Endothelial cell of umbilical vein (primary cell): ENCODE data around the gene PATE3. TPM values are rescaled to one million over a fixed set of nuclear protein-coding genes. Genes with fewer than 3 reads are reported as not detected.

Experiments
- BruUV-seq: library from RNA; stranded (reverse); fragments of 400-500 nt; replicated peaks from 2 replicates; lab custom pipeline; 2021; lab: Mats Ljungman, UMichigan
- CTCF ChIA-PET: fragments of 300-600, 350-600 bp; sonication (Branson Sonifier 250); formaldehyde crosslinking; loops from one replicate; lab custom pipeline; 2021; ENCODE audit warnings: antibody characterized with exemption, inconsistent platforms; lab: Charles Lee
- POLR2A ChIA-PET: fragments of 300-600, 350-600 bp; sonication (Branson Sonifier 250); formaldehyde crosslinking; loops from one replicate; lab custom pipeline; 2021; ENCODE audit warnings: antibody characterized with exemption, inconsistent platforms; lab: Charles Lee
- DNase-seq: peaks from one replicate; pipeline ENCODE4 v3.0.0-alpha.2; 2011; ENCODE audit warnings: low read depth, low spot score
- FAIRE-seq: peaks from 2 replicates; lab custom pipeline; 2011; peaks lifted over from hg19 to GRCh38; lab: Jason Lieb, UNC
- H2AFZ ChIP-seq: 2 replicates; pipeline ENCODE4 v1.6.0; 2012; ENCODE audit warnings: low read depth, low read length, control low read depth, inconsistent platforms
- H3K27ac ChIP-seq: 2 replicates; pipeline ENCODE4 v1.5.1; 2011; ENCODE audit warnings: low read depth, mild to moderate bottlenecking, control low read depth, low read length, moderate library complexity; ENCODE audit not compliant: insufficient read depth
- H3K27me3 ChIP-seq, 2 experiments: 2 replicates each; pipeline versions ENCODE4 v1.6.0 to v1.6.1; 2011; ENCODE audit warnings: low read length in 2 of 2, mixed read lengths in 1 of 2; ENCODE audit not compliant: control insufficient read depth in 2 of 2, insufficient read depth in 2 of 2
- H3K36me3 ChIP-seq, 2 experiments: 2 replicates in 1 of 2; 3 replicates in 1 of 2; pipeline ENCODE4 v1.5.1; 2011; ENCODE audit warnings: low read length in 2 of 2, mild to moderate bottlenecking in 1 of 2, moderate library complexity in 1 of 2; ENCODE audit not compliant: control insufficient read depth in 2 of 2, insufficient read depth in 2 of 2; ENCODE audit errors: extremely low read depth in 1 of 2
- H3K4me1 ChIP-seq: 3 replicates; pipeline ENCODE4 v1.5.1; 2011; ENCODE audit warnings: mild to moderate bottlenecking, low read length; ENCODE audit not compliant: control insufficient read depth, insufficient read depth; ENCODE audit errors: extremely low read depth
- H3K4me2 ChIP-seq: 2 replicates; pipeline ENCODE4 v1.6.1; 2011; ENCODE audit warnings: low read length, control low read depth, mixed read lengths; ENCODE audit not compliant: insufficient read depth
- H3K4me3 ChIP-seq, 3 experiments: fragments of 200-600 bp in 1 of 3; sonication (generic), shearing (Covaris generic) in 1 of 3; replicated peaks in 1 of 3; 2 replicates each; pipeline ENCODE4 v1.5.1; 2011 to 2016; ENCODE audit warnings: control low read depth in 3 of 3, low read length in 3 of 3, mild to moderate bottlenecking in 2 of 3, inconsistent platforms in 1 of 3, low read depth in 1 of 3, moderate library complexity in 1 of 3; ENCODE audit not compliant: insufficient read depth in 1 of 3
- H3K79me2 ChIP-seq: 2 replicates; pipeline ENCODE4 v1.6.0; 2012; ENCODE audit warnings: low read length, inconsistent platforms; ENCODE audit not compliant: control insufficient read depth, insufficient read depth
- H3K9ac ChIP-seq: replicated peaks from 2 replicates; pipeline ENCODE3; 2011; ENCODE audit warnings: low read length, control low read depth; ENCODE audit not compliant: insufficient read depth; ENCODE audit errors: extremely low read depth
- H3K9me1 ChIP-seq: replicated peaks from 3 replicates; pipeline ENCODE4 v1.6.0; 2011; ENCODE audit warnings: mild to moderate bottlenecking, low read length; ENCODE audit not compliant: control insufficient read depth, insufficient read depth; ENCODE audit errors: extremely low read depth
- H3K9me3 ChIP-seq: replicated peaks from 2 replicates; pipeline ENCODE4 v1.5.1; 2012; ENCODE audit warnings: low read length, inconsistent platforms; ENCODE audit not compliant: control insufficient read depth, insufficient read depth
- H4K20me1 ChIP-seq: replicated peaks from 2 replicates; pipeline ENCODE3; 2011; ENCODE audit warnings: mild to moderate bottlenecking, low read length; ENCODE audit not compliant: control insufficient read depth, insufficient read depth; ENCODE audit errors: extremely low read depth
- FOS ChIP-seq: IDR thresholded peaks from 2 replicates; pipeline ENCODE4 v1.6.1; 2011; ENCODE audit warnings: mild to moderate bottlenecking, low read length, moderate library complexity, borderline replicate concordance; ENCODE audit not compliant: insufficient read depth
- GATA2 ChIP-seq: IDR thresholded peaks from 2 replicates; pipeline ENCODE4 v1.7.0; 2011; ENCODE audit warnings: low read depth, mild to moderate bottlenecking, moderate library complexity, mixed read lengths, low read length; ENCODE audit not compliant: insufficient read length, insufficient read depth
- POLR2A ChIP-seq: IDR thresholded peaks from 2 replicates; pipeline ENCODE4 v1.6.1; 2012; ENCODE audit warnings: low read depth, mild to moderate bottlenecking, control low read depth, low read length
- POLR2AphosphoS5 ChIP-seq: IDR thresholded peaks from 2 replicates; pipeline ENCODE4 v1.6.1; 2012; ENCODE audit warnings: low read depth, mild to moderate bottlenecking, control low read depth, low read length, moderate library complexity; ENCODE audit not compliant: insufficient read depth
- dilution Hi-C: fragments of 300-500 bp; cut with MboI; formaldehyde crosslinking; loops from one replicate; pipeline ENCODE4 v1.15.0; 2019; ENCODE audit warnings: low sequenced_read_pairs; ENCODE audit not compliant: extremely low pct_ligation_motif_present
- intact Hi-C: fragments of 100-400 bp; cut with micrococcal nuclease; formaldehyde crosslinking; loops from one replicate; pipeline ENCODE4 v1.10.0; 2022
- polyA plus RNA-seq, 4 experiments: library from polyadenylated mRNA; depleted of rRNA in 3 of 4; stranded (reverse) in 3 of 4; unstranded in 1 of 4; fragments of >200 nt; gene quantifications; 2 replicates each; pipeline versions ENCODE4 v1.2.1 to v1.2.3, GENCODE V29; 2011 to 2012; ENCODE audit warnings: missing spikeins in 1 of 4
- total RNA-seq: library from RNA; stranded (reverse); gene quantifications from 2 replicates; pipeline ENCODE4 v1.2.3, GENCODE V29; 2021
- TF ChIP-seq, protein P1 (sequence below), 2 donors: IDR thresholded peaks; 1 replicate in 1 of 2; 2 replicates in 1 of 2; pipeline ENCODE4 v1.5.1; 2011; ENCODE audit warnings: low read length in 2 of 2, mild to moderate bottlenecking in 2 of 2, moderate library complexity in 2 of 2, control low read depth in 1 of 2, inconsistent platforms in 1 of 2, low read depth in 1 of 2; ENCODE audit not compliant: insufficient read depth in 1 of 2; ENCODE audit errors: extremely low read depth in 1 of 2
- TF ChIP-seq, protein P2 (sequence below): IDR thresholded peaks from 2 replicates; pipeline ENCODE4 v1.6.1; 2011; ENCODE audit not compliant: insufficient read depth, insufficient read length

Gene PATE3
- total and polyA plus RNA-seq, 2 donors (not counting 3 experiments of a cell fraction or from before 2014, with no cell fraction given): not detected

DNA sequence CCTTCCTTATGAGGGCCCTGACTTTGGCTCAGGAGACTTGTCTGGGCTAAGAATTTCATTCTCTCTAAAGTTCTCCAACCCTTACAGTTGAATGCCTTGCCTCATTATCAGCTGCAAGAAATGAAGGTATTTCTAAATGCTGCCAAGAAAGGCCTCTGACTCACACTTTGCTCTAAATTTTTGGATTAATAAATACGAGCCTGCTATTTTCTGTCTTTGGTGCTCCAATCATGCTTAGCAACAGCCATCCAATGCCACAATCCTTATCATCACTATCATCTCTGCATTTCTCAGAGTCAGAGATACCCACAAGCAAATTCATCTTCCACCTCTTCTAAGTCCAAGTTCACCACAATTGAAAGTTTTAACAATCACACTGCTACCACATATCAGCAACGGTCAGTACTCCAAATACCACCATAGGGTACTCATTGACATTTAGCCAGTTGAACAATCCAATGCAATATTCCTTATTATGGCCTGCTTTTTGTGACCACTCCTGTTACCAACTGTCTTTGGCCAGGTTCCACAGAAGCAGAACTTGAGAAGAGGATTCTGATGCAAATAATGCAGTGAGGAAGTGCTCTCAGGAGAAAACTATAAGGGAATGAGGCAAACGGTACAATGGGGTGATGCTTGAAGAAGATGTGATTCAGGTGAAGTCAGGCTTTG, 15.0 kb upstream of the PATE3 start:
- no peak for FAIRE-seq

More for the DNA sequence above, 15.0 kb upstream of the PATE3 start:
- Histone ChIP-seq H3K4me3 (no peak overlapping the region), H3K4me2 (no peak overlapping the region), H4K20me1 (no peaks in the 10 kb centered on the region), H3K36me3 (no peaks in the 10 kb centered on the region), H2AFZ (no peak overlapping the region), H3K27ac (no peak overlapping the region), H3K79me2 (no peaks in the 10 kb centered on the region), H3K9me3 (no peaks in the 10 kb centered on the region), H3K4me1 (peaks cover 10% of the 10 kb centered on the region), H3K9me1 (no peaks in the 10 kb centered on the region), H3K9ac (no peak overlapping the region), H3K27me3 (peaks cover 0 to 7% of the 10 kb centered on the region in 2 experiments)
- intact Hi-C loops (no loop called here), dilution Hi-C loops (no loop called here)
- BruUV-seq: no TSS peak
- no peak for DNase-seq
- POLR2A ChIA-PET: no interaction called here
- CTCF ChIA-PET: interaction anchor here (1.0 kb wide), 1 partner anchor 102 kb away, joined by 3 read pairs; no protein-coding TSS in a partner anchor
- no peak for TF ChIP-seq GATA2
- no peak for TF ChIP-seq POLR2AphosphoS5
- TF ChIP-seq FOS: peak; percentile 41
- no peak for TF ChIP-seq POLR2A
- TF ChIP-seq, protein P1, sequence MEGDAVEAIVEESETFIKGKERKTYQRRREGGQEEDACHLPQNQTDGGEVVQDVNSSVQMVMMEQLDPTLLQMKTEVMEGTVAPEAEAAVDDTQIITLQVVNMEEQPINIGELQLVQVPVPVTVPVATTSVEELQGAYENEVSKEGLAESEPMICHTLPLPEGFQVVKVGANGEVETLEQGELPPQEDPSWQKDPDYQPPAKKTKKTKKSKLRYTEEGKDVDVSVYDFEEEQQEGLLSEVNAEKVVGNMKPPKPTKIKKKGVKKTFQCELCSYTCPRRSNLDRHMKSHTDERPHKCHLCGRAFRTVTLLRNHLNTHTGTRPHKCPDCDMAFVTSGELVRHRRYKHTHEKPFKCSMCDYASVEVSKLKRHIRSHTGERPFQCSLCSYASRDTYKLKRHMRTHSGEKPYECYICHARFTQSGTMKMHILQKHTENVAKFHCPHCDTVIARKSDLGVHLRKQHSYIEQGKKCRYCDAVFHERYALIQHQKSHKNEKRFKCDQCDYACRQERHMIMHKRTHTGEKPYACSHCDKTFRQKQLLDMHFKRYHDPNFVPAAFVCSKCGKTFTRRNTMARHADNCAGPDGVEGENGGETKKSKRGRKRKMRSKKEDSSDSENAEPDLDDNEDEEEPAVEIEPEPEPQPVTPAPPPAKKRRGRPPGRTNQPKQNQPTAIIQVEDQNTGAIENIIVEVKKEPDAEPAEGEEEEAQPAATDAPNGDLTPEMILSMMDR (IDR thresholded peaks at IDR 0.05; ENCODE audit: extremely low read depth in 1 of 2, insufficient read depth in 1 of 2, low read depth in 1 of 2, low read length in 2 of 2): no peak
- TF ChIP-seq, protein P2, sequence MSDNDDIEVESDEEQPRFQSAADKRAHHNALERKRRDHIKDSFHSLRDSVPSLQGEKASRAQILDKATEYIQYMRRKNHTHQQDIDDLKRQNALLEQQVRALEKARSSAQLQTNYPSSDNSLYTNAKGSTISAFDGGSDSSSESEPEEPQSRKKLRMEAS: no peak
